CD4-positive, alpha-beta memory T cell (primary cell): ENCODE measurements around the gene CD1E. TPM values are rescaled to one million over a fixed set of nuclear protein-coding genes. Genes with fewer than 3 reads are reported as not detected.
"Not testable (repeated sequence)": the region's sequence is repeated elsewhere in the genome, so short reads cannot be mapped to it uniquely, and the experiment has no call there.

Source experiments
- CTCF ChIA-PET: fragments of 350-600 bp; sonication (Branson Sonifier 250); formaldehyde crosslinking; loops from one replicate; lab custom pipeline; 2021; ENCODE audit warnings: inconsistent platforms; ENCODE audit not compliant: partially characterized antibody; lab: Charles Lee
- POLR2A ChIA-PET: fragments of 350-600 bp; sonication (Branson Sonifier 250); formaldehyde crosslinking; loops from one replicate; lab custom pipeline; 2021; ENCODE audit not compliant: partially characterized antibody; lab: Charles Lee
- DNase-seq, 5 donors: peaks; one replicate each; pipeline versions ENCODE4 v3.0.0 to v3.0.0-alpha.2; 2020 to 2022; ENCODE audit warnings: mixed read lengths in 1 of 5
- H3K27ac ChIP-seq: one replicate; pipeline ENCODE4 v1.7.0; 2013; ENCODE audit warnings: low read depth, low read length
- H3K27me3 ChIP-seq: 2 replicates; pipeline ENCODE4 v1.7.0; 2013; ENCODE audit warnings: mild to moderate bottlenecking, low read length, moderate library complexity; ENCODE audit not compliant: insufficient read depth
- H3K36me3 ChIP-seq: 2 replicates; pipeline ENCODE4 v1.7.0; 2013; ENCODE audit warnings: mild to moderate bottlenecking, low read length, moderate library complexity; ENCODE audit not compliant: insufficient read depth
- H3K4me1 ChIP-seq: 2 replicates; pipeline ENCODE4 v1.7.0; 2013; ENCODE audit warnings: mild to moderate bottlenecking, low read length, moderate library complexity; ENCODE audit not compliant: insufficient read depth
- H3K4me3 ChIP-seq, 2 donors: one replicate each; pipeline ENCODE4 v1.7.0; 2013; ENCODE audit warnings: low read length in 2 of 2, mild to moderate bottlenecking in 1 of 2
- H3K9me3 ChIP-seq, 2 donors: one replicate each; pipeline ENCODE4 v1.7.0; 2013; ENCODE audit warnings: low read length in 2 of 2, control low read depth in 1 of 2; ENCODE audit not compliant: control insufficient read depth in 1 of 2
- H3K27ac Mint-ChIP-seq, 7 donors: one replicate each; pipeline ENCODE4 v1.8.0; 2020 to 2021; ENCODE audit warnings: mixed read lengths in 7 of 7, mild to moderate bottlenecking in 6 of 7, inconsistent platforms in 3 of 7, moderate library complexity in 3 of 7
- H3K27me3 Mint-ChIP-seq, 2 donors: one replicate each; pipeline ENCODE4 v1.8.0; 2020 to 2021; ENCODE audit warnings: mixed read lengths in 2 of 2
- H3K36me3 Mint-ChIP-seq, 2 donors: one replicate each; pipeline ENCODE4 v1.8.0; 2020 to 2021; ENCODE audit warnings: mixed read lengths in 2 of 2, inconsistent platforms in 1 of 2, mild to moderate bottlenecking in 1 of 2
- H3K4me1 Mint-ChIP-seq, 4 donors: one replicate each; pipeline ENCODE4 v1.8.0; 2020 to 2021; ENCODE audit warnings: mixed read lengths in 4 of 4, mild to moderate bottlenecking in 1 of 4
- H3K4me3 Mint-ChIP-seq, 8 donors: one replicate each; pipeline ENCODE4 v1.8.0; 2020 to 2021; ENCODE audit warnings: mixed read lengths in 8 of 8, mild to moderate bottlenecking in 7 of 8, moderate library complexity in 6 of 8, inconsistent platforms in 3 of 8
- H3K9me3 Mint-ChIP-seq, 8 donors: one replicate each; pipeline ENCODE4 v1.8.0; 2020 to 2021; ENCODE audit warnings: mixed read lengths in 8 of 8, mild to moderate bottlenecking in 5 of 8, inconsistent platforms in 3 of 8, moderate library complexity in 1 of 8
- intact Hi-C: fragments of 100-400 bp; cut with micrococcal nuclease; formaldehyde crosslinking; loops from one replicate; pipeline ENCODE4 v1.15.1; 2023
- polyA plus RNA-seq, 2 donors: library from polyadenylated mRNA; unstranded; fragments of 300-500 nt; fragmentation: Illumina TruSeq; gene quantifications; one replicate each; pipeline ENCODE4 v1.2.3, GENCODE V29; 2021
- total RNA-seq, 2 experiments: library from RNA; stranded (reverse); gene quantifications; one replicate each; pipeline ENCODE4 v1.2.3, GENCODE V29; 2021

Gene CD1E
- total and polyA plus RNA-seq, 4 experiments from 2014 or later = not detected

DNA sequence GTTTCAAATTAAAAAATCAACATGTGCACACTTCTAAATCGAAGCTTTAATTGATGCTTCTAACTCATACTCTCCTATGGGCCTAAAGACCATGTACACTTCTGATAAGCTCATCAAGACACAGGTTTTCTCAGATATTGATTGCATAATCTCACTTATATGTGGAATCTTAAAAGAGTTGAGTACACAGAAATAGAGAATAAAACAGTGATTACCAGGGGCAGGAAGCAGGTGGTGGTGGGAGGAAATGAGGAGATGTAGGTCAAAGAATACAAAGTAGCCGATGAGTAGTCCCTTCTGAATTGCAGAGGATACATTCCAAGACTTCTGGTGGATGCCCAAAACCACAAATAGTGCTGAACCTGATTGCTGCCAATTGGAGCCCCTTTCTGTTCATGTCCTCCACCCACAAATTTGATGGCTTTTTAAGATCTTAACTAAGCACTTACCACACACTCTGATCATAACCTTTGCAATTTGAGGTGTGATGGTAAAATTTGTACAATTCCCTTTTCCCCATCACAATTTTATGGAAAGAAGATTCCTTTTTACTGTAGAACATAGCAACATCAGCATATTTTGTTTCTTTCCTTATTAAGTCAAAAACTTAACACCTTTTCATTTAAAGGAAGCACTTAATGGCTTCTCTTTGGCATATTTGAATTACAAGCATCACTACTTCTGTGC is 19.0 kb upstream of the CD1E start:
- Histone ChIP-seq H3K4me3 (no peak overlapping the region), H3K9me3 (no peaks in the 10 kb centered on the region), H3K27me3 (no peaks in the 10 kb centered on the region), H3K27ac (no peak overlapping the region), H3K36me3 (no peaks in the 10 kb centered on the region), H3K4me1 (peaks cover 12% of the 10 kb centered on the region)
- DNase-seq = no peak
- peaks cover 15 to 16% of the 10 kb centered on the region in 2 donors for H3K27me3 Mint-ChIP-seq
- H3K4me1 Mint-ChIP-seq = peaks cover 9 to 19% (median 14%) of the 10 kb centered on the region in 4 donors
- peaks cover 0 to 16% (median 4%) of the 10 kb centered on the region in 8 donors for H3K9me3 Mint-ChIP-seq
- H3K27ac Mint-ChIP-seq = no peak overlapping the region
- no peaks in the 10 kb centered on the region for H3K36me3 Mint-ChIP-seq
- ChIA-PET POLR2A (no interaction called here), CTCF (no interaction called here)
- intact Hi-C loops = no loop called here
- no peak overlapping the region for H3K4me3 Mint-ChIP-seq

DNA sequence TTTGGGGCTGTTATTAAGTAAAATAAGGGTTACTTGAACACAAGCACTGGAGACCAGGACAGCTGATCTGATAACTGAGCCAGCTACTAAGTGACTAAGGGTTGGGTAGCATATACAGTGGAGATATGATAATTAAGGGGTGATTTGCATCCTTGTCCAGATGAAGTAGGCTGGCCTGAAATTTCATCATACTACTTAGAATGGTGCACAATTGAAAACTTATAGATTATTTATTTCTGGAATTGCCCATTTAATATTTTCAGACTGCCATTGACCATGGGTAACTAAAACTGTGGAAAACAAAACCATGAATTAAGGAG is 18.5 kb upstream of the CD1E start:
- Mint-ChIP-seq H3K36me3 (no peaks in the 10 kb centered on the region), H3K4me3 (no peak overlapping the region), H3K9me3 (peaks cover 0 to 20% (median 5%) of the 10 kb centered on the region in 8 donors), H3K4me1 (peaks cover 9 to 19% (median 14%) of the 10 kb centered on the region in 4 donors), H3K27ac (no peak overlapping the region), H3K27me3 (peaks cover 15 to 16% of the 10 kb centered on the region in 2 donors)
- ChIA-PET POLR2A (no interaction called here), CTCF (no interaction called here)
- Histone ChIP-seq H3K4me1 (peaks cover 12% of the 10 kb centered on the region), H3K9me3 (no peaks in the 10 kb centered on the region), H3K4me3 (no peak overlapping the region), H3K27ac (no peak overlapping the region), H3K27me3 (no peaks in the 10 kb centered on the region), H3K36me3 (no peaks in the 10 kb centered on the region)
- intact Hi-C loops = no loop called here
- DNase-seq = no peak

DNA sequence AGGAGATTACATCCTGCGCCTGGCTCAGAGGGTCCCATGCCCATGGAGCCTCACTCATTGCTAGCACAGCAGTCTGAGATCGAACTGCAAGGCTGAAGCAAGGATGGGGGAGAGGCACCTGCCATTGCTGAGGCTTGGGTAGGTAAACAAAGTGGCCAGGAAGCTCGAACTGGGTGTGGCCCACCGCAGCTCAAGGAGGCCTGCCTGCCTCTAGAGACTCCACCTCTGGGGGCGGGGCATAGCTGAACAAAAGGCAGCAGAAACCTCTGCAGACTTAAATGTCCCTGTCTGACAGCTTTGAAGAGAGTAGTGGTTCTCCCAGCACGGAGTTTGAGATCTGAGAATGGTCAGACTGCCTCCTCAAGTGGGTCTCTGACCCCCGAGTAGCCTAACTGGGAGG is 17.3 kb upstream of the CD1E start:
- peak in 1 of 5 donors; percentile 2 for DNase-seq
- H3K4me3 Mint-ChIP-seq, H3K27me3 ChIP-seq, H3K27ac ChIP-seq, POLR2A ChIA-PET, H3K27ac Mint-ChIP-seq, H3K9me3 ChIP-seq, intact Hi-C loops, H3K36me3 ChIP-seq, H3K4me3 ChIP-seq, H3K36me3 Mint-ChIP-seq: not testable (repeated sequence)
- H3K9me3 Mint-ChIP-seq = peaks cover 2 to 29% (median 9%) of the 10 kb centered on the region in 8 donors
- CTCF ChIA-PET = interaction anchor here (0.6 kb wide), 1 partner anchor 142 kb away, joined by 4 read pairs; no protein-coding TSS in a partner anchor
- peaks cover 9 to 19% (median 14%) of the 10 kb centered on the region in 4 donors for H3K4me1 Mint-ChIP-seq
- H3K4me1 ChIP-seq = peaks cover 12% of the 10 kb centered on the region
- H3K27me3 Mint-ChIP-seq = peaks cover 15 to 16% of the 10 kb centered on the region in 2 donors

DNA sequence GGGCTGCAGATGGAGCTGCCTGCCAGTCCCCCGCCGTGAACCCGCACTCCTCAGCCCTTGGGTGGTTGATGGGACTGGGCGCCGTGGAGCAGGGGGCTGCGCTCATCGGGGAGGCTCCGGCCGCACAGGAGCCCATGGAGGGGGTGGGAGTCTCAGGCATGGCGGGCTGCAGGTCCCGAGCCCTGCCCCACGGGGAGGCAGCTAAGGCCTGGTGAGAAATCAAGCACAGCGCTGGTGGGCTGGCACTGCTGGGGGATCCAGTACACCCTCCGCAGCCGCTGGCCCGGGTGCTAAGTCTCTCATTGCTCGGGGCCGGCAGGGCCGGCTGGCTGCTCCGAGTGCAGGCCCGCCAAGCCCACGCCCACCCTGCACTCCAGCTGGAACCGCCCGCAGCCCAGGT is 4.7 kb upstream of the CD1E start:
- H3K27ac ChIP-seq, H3K27ac Mint-ChIP-seq, H3K4me1 Mint-ChIP-seq, POLR2A ChIA-PET, H3K4me3 Mint-ChIP-seq, CTCF ChIA-PET, H3K9me3 ChIP-seq, H3K4me1 ChIP-seq, H3K27me3 ChIP-seq, H3K4me3 ChIP-seq, H3K9me3 Mint-ChIP-seq, DNase-seq, intact Hi-C loops, H3K36me3 Mint-ChIP-seq, H3K36me3 ChIP-seq, H3K27me3 Mint-ChIP-seq: not testable (repeated sequence)

DNA sequence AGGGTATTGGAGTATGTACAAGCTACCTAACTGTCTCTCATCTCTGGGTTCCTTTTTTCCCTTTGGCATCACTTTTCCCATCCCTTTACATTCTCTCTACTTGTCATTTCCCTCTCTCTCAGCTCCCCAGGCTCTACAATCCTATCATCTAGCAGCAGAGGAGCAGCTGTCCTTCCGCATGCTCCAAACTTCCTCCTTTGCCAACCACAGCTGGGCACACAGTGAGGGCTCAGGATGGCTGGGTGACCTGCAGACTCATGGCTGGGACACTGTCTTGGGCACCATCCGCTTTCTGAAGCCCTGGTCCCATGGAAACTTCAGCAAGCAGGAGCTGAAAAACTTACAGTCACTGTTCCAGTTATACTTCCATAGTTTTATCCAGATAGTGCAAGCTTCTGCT is 561 bp downstream of the CD1E start:
- Histone ChIP-seq H3K27me3 (no peaks in the 10 kb centered on the region), H3K27ac (no peak overlapping the region), H3K36me3 (no peaks in the 10 kb centered on the region), H3K4me3 (no peak overlapping the region), H3K4me1 (no peaks in the 10 kb centered on the region), H3K9me3 (no peaks in the 10 kb centered on the region)
- H3K9me3 Mint-ChIP-seq = no peaks in the 10 kb centered on the region
- no peaks in the 10 kb centered on the region for H3K4me1 Mint-ChIP-seq
- no peaks in the 10 kb centered on the region for H3K36me3 Mint-ChIP-seq
- no peak for DNase-seq
- H3K27me3 Mint-ChIP-seq = peaks cover 30% of the 10 kb centered on the region in 2 donors
- intact Hi-C loops = no loop called here
- H3K27ac Mint-ChIP-seq = no peak overlapping the region
- CTCF ChIA-PET = no interaction called here
- POLR2A ChIA-PET = no interaction called here
- no peak overlapping the region for H3K4me3 Mint-ChIP-seq

DNA sequence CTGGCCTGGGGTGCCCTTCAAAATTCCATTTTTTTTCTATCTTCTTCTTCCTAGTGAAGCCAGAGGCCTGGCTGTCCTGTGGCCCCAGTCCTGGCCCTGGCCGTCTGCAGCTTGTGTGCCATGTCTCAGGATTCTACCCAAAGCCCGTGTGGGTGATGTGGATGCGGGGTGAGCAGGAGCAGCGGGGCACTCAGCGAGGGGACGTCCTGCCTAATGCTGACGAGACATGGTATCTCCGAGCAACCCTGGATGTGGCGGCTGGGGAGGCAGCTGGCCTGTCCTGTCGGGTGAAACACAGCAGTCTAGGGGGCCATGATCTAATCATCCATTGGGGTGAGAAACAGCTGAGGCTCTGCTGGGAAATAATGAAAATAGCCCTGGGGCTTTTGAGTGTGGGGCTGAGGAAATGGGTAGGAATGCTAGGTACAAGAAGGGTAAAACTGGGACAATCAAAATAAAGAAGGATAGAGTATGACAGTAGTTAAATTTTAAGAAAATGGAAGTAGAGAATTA is 2.1 kb downstream of the CD1E start:
- ChIA-PET POLR2A (no interaction called here), CTCF (no interaction called here)
- no peak overlapping the region for H3K27ac Mint-ChIP-seq
- peaks cover 0 to 3% (median 0%) of the 10 kb centered on the region in 8 donors for H3K9me3 Mint-ChIP-seq
- no peaks in the 10 kb centered on the region for H3K27me3 ChIP-seq
- H3K9me3 ChIP-seq = no peaks in the 10 kb centered on the region
- no peaks in the 10 kb centered on the region for H3K4me1 ChIP-seq
- no peak overlapping the region for H3K4me3 ChIP-seq
- no peak for DNase-seq
- H3K27ac ChIP-seq = no peak overlapping the region
- no peaks in the 10 kb centered on the region for H3K36me3 ChIP-seq
- H3K36me3 Mint-ChIP-seq = no peaks in the 10 kb centered on the region
- H3K27me3 Mint-ChIP-seq = peaks cover 30% of the 10 kb centered on the region in 2 donors
- no peak overlapping the region for H3K4me3 Mint-ChIP-seq
- H3K4me1 Mint-ChIP-seq = no peaks in the 10 kb centered on the region
- intact Hi-C loops = no loop called here

DNA sequence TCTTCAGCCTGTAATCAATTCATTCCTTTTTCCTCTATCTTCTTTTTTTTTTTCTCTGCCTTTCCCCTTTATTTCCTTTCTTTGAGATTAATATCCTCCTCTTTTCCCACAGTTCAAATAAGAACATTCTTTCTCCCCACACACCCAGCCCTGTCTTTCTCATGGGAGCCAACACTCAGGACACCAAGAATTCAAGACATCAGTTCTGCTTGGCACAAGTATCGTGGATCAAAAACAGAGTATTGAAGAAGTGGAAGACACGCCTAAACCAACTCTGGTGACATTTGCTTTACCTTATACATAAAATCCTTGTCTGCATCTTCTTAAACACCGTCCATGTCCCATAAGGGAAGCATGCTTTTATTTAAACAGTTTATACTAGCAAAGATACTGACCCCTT is 2.9 kb downstream of the CD1E start:
- Histone ChIP-seq H3K27me3 (no peaks in the 10 kb centered on the region), H3K27ac (no peak overlapping the region), H3K9me3 (no peaks in the 10 kb centered on the region), H3K4me3 (no peak overlapping the region), H3K36me3 (no peaks in the 10 kb centered on the region), H3K4me1 (no peaks in the 10 kb centered on the region)
- Mint-ChIP-seq H3K4me1 (no peaks in the 10 kb centered on the region), H3K36me3 (no peaks in the 10 kb centered on the region), H3K9me3 (peaks cover 0 to 3% (median 0%) of the 10 kb centered on the region in 8 donors), H3K27me3 (peaks cover 30% of the 10 kb centered on the region in 2 donors), H3K27ac (no peak overlapping the region), H3K4me3 (no peak overlapping the region)
- intact Hi-C loops = no loop called here
- DNase-seq = no peak
- CTCF ChIA-PET = no interaction called here
- POLR2A ChIA-PET = no interaction called here
